GM18526 (cell line): ENCODE measurements around the gene AKAP8.

ENCODE experiments used
- POLR2A ChIP-seq: IDR thresholded peaks from 3 replicates; pipeline ENCODE4 v1.6.1; 2011; ENCODE audit not compliant: insufficient read length; ENCODE audit errors: extremely low read depth

Gene AKAP8

DNA sequence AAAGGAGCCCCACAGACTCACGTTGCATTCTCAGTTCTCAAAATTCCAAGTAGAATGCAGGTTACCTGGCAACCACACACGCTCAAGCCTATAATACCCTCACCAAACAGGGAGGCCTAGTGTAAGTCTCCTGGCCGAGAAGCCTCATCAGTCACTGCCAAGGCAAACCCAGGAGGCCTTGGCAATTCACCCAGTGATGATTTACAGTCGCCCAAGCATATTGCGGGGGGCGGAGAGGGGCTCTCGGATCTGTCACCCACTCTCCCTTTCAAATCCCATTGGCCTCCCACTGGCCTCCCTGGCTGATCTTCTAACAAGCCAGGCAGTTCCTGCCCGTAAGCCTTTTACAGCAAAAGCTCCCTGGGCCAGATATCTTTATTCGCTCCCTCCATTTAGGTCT lies 38.1 kb upstream of the AKAP8 start:
- TF ChIP-seq POLR2A: no peak

DNA sequence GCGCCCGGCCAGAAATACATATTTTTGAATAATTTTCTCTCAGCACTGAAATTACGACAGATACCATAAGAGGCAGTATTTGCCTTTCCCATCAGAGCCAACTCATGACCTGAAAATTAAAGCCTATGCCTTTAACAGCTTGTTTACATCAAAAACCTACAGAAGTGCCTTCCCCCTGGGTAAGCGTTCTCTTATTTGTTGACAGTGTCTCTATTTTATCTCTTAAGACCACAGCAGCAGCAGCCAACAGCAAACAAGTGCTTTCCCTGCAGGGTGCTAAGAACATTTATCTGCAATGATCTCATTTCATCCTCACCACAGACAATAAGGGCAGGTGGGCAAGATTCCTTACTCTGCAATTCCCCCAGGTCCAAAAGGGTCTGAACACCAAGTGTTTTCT lies 33.2 kb upstream of the AKAP8 start:
- no peak for TF ChIP-seq POLR2A

DNA sequence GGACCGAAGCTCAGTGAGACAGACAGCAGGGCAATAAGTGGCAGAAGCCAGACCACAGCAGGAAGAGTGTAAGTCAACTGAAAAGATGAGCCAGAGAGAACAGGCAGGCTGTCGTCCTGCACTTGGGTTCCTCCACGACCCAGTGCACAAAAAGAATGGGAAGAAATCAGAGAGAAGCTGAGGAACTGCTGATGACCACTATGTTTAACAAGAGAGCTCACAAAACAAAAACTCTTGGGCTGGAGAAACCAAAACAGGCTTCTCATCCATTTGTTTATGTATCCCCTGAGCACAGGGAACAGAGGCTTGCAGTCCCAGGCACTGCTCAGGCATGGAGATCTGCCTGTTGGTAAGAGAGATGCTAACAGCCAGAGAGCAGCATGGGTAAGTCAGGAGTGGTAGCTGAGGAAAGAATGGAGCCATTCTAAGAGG lies 25.2 kb upstream of the AKAP8 start:
- TF ChIP-seq POLR2A: no peak

DNA sequence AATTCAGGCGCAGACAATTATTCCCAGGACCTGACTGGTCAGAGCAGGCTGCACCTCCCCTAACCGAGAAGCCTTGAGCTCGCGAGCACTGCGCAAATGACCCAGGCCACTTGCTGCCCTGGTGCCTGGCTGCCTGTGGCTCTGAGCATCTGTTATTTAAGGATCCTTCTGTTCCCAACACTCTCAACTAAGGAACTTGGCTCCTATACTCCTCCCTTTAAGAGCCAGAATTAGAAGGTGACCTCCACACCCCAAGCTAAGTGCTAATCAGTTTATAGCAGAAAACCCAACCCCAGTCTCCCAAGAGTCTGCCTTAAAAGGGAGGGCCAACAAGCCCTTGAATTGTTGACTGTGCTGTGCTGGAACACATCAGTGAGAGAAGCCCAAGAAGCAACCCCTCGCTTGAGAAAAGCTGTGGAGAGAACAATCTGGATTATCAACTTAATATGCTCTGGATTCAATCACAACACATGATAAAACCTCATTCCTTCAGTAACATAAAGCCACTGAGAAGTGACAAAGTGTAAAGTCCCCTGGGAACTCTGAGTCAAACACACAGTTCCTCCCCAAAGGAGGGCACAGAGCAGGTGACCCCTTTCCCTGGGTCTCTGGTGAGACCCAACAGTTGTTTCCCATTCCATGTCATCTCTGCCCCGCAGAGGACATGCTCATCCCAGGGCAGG lies 24.7 kb upstream of the AKAP8 start:
- no peak for TF ChIP-seq POLR2A

DNA sequence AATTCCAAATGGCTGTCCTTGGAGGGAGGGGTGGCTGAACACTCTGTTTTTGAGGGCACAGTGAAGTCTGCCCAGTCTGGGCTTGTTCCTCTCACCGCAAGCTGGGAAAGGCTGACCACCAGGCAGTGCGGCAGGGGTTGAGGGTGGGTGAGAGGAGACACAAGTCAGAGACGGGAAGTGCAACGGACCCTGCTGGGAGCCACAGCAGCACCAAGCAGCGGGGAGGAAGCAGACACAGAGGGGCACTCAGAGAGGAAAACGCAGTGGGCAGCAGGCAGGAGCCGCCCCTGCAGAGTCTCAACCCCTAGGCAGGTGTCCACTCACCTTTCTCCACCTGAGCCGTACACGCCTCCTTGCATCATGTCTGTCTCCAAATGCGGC lies 23.6 kb upstream of the AKAP8 start:
- TF ChIP-seq POLR2A: no peak

DNA sequence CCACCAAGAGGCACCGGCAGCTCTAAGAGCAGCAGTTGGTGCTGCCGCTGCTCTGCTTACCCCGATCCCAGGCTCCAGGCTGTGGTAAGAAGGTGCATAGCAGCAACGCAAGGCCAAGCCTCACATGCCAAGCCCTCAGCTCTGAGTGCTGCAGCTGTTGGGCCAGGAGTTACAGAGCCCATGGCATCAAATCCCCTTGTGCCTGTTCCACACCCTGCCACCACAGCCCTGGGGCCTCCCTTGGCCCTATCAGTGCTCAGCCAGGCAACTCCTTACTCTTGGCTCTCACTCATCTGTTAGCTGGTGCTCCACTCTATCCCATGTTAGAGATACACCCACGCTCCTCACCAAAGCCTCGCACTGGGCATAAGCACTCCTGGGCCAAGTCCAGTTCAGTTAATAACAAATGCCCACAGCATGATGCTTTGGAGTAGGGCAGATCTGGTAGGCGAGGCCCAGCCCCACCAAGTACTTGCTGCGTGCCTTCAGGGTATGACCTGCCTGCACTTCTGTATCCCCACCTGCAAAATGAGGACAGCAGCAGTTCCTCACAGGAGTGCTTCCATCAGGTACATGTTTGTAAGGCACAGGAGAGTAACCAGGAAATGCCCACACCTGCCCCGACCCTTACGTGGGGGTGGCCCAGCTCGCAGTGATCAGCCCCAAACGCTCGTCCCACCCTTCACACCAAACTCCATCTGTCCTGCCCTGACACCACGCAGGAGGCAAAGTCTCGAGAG lies 23.0 kb upstream of the AKAP8 start:
- no peak for TF ChIP-seq POLR2A

DNA sequence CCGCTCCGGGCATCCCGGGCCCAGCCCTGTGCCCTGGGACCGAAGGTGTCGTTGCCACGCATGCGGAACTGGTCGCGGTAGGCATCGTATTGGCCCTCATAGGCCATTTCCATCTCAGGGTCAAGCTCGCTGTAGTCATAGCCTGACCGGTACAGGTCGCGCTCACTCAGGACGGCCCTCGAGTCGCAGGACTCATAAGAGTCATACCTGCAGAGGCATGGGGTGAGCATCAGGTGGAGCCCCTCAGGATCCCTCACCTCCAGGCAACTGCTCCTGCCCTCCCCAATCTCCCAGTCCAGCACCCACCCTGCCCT lies 21.8 kb upstream of the AKAP8 start:
- no peak for TF ChIP-seq POLR2A

DNA sequence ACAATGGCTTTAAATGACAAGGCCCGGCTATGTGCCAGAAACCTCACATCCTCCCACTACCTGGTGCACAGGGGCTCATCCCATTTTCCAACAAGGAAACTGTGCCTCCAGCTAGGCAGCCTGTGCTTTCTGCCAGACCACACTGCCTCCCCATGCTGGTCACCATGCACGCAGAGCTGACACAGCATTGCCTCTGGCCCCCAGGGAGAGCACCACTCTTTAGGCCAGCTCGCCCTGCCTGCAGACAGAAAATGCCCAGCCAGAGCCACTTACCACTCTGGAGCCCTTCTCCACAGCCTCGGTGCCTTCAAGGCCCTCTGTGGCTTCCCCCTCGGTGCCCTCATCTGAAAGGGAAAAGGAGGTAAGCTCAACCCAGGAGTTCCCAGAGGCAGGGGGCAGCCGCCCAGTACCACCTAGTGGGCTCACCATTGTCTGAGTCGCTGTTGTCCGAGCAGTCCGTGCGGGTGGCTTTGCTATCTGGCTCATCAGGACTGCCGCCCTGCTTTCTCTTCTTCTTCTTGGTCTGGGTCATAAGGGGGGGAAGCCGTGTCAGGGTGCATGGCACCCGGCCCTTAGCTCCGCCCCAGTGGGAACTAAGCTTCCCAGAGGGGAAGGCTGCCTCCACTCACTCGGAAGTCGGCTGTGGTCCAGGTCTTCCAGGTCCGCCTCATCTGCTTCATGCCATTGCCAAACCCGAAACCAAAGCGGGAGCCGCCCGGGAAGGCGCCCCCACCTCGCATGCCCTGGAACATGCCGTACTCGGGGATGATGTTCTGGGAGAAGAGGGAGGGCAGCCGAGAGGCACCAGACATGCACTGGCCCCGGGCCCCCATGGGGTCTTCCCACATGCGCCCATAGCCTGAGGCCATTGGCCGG lies 21.2 kb upstream of the AKAP8 start:
- TF ChIP-seq POLR2A: no peak

DNA sequence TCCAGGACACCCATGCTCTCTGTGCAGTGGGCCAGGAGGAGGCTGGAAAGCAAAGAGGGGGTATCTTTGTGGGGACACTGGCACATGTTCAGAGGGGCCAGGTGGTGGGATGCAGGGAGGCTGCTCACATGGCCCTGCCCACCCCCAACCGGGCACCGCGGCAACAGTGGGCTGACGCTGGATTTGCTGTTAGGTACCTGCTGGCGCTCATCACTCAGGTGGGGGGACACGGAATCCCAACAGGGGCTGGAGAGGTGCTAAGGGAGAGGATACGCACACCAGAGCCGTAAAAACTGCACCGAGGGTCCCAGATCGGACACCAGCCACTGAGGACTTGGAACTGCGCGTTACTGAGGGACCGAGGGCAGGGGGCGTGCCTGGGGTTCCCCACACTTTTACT lies 20.0 kb upstream of the AKAP8 start:
- TF ChIP-seq POLR2A: no peak

DNA sequence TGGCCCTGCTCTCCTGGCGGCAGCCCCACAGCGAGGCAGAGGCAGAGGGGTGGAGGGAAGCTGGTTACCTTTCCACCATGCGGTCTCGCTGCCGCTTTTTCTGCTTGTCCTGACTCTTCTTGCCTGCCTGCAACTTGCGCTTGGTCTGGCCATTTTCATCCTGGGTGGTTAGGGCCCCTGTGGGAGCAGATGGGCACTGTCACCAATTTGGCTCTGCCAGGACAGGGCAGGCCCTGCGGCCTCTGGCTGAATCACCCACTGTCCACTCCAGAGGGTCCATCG lies 19.6 kb upstream of the AKAP8 start:
- TF ChIP-seq POLR2A: no peak

DNA sequence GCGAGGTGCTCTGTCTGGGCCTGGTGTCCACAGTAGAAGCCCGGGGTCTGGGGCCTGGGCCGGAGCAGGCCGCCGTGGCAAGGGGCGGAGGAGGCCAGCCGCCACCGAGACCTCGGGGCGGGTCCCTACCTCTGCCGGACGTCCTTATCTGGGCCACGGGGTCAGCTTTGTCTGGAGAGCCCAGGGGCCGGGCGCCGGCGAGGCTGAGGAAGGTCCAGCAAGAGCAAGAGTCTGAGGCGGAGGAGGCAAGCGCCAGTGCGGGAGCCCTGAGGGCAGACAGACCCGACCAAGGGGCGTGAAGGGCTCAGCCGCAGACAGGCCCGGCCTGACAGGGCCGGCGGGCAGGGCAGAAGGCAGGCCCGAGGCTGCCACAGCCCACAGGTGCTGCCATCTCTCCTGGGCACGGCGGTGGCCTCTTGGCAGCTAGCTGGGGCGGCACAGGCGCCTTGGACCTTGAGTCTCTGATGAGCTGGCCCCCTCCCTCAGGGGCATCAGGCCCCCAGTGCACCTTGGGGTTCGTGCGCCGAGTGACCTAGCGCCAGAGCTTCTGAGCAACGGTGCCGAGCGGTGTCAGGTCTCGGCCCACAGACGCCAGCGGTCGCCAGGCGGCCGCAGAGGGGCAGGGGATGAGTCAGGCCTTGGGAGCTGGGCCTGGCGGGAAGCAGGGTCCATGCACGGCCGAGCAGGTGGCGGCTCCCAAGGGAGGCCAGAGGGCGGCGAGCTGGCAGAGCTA lies 19.1 kb upstream of the AKAP8 start:
- no peak for TF ChIP-seq POLR2A

DNA sequence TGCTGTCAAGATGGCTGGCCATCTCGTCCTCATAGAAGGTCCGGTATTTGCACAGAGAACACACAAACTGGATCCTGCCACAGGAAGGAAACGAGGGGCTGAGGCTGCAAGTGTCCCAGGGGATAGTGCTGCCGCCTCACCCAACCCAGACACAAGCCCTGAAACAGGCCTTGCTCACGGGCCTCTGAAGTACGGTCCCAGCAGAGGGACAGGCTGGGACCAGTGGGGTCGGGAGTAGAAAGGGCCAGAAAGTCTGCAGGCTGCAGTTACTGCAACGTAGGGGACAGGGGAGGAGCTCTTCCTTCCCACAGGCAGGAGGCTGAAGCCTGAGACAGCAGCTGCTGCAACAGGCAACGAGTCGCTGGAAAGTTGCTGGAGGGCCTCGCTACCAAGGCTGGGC lies 18.2 kb upstream of the AKAP8 start:
- no peak for TF ChIP-seq POLR2A

DNA sequence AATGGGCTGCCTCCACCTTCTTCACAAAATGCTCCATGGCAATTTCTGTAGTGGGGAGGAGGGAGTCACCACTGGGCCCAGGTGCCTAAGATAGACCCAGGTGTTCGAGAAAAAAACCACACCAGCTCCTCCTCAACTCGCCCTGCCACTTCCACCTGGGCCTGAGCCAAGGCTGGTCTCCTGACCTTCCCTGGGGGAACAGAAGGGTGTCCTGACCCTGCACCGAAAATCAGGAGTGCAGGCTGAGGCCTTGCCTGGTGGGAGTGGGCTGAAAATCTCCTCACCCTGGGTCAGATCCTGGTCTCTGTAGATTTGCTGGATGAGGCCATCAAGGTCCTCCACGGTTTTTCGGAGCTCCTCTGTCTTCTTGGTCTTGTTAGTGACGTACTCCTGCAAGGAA lies 17.6 kb upstream of the AKAP8 start:
- TF ChIP-seq POLR2A: no peak

DNA sequence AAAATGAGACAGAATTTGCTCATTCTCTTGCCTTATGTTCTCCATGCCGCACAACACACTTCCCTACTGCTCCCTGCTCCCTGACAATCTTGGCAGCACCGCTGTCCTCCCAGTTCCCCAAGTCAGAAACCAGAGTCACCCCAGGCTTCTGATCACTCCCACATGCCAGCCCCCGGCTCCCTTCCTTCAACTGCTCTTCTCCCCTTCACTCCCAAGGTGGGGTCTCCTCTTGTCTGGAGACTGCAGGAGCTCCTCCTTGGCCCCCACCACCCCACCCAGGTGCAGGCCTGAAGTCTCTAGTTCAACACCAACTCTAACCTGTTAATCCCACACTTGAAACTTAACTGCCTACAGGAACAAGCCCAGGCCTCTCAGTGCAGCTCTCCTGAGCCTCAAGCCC lies 16.8 kb upstream of the AKAP8 start:
- no peak for TF ChIP-seq POLR2A

DNA sequence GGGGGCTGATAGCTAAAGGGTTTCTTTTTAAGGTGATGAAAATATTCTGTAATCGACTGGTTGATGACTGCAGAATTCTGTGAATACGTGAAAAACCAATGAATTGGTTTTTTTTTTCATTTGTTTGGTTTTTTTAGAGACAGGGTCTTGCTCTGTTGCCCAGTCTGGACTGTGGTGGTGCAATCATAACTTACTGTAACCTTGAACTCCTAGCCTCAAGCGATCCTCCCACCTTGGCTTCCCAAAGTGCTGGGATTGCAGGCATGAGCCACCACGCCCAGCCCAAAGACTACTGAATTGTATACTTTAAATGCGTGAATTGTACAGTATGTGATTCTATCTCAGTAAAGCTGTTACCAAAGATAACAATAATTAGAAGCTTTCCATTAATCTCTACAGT lies 14.8 kb upstream of the AKAP8 start:
- TF ChIP-seq POLR2A: no peak

DNA sequence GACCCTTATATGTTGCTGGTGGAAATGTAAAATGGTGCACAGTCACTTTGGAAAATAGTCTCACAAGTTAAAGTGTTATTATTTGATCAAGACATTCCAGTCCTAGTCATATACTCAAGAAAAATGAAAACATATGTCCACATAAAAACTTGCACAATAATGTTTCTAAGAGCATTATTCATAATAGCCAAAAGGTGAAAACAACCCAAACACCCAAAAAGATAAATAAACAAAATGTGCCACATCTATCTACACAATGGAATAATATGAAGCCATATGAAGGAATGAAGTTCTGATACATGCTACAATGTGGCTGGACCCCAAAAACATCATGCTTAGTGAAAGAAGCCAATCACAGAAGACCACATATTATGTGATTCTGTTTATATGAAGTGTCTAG lies 14.4 kb upstream of the AKAP8 start:
- TF ChIP-seq POLR2A: no peak
